Left hindlimb (tissue), 1 donor: ENCODE data around the gene ZFYVE9.

Source experiments
- DNase-seq: peaks from one replicate; pipeline ENCODE4 v3.0.0-alpha.2; 2018

ZFYVE9 gene

GRCh38 chr1:52259886-52260285, 118.0 kb downstream of the ZFYVE9 start:
- DNase-seq: no peak

DNA sequence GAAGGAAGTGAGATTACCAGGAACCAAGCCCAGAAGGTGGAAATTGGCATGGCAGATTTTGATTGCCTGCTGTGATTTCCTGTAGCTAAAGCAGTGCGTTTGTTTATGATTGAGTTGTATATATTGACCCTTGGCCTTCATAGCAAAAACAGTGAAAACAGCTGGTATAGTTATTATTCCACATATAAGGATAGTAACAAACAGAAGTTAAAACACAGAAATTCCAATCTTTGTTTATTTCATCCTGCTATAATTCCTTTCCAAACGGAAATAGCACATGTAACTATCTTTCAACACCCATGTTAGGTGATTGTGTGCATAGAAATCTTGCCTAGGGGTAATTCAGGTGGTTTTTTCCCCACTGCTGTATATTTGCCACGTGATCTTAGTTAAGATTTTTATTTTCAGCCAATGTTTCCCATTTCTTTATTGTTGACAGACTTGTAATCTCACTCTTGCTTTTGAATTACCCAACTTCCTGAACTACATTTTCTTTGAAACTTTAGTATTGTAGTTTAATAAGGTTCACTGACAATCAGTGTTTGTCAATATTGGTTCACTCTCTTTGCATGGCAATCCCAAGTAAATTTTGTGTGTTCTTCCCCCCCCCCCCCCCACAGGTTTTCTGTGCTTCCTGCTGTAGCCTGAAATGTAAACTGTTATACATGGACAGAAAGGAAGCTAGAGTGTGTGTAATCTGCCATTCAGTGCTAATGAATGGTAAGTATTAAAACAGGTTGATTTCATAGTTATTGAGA, 121.4 kb downstream of the ZFYVE9 start:
- no peak for DNase-seq

DNA sequence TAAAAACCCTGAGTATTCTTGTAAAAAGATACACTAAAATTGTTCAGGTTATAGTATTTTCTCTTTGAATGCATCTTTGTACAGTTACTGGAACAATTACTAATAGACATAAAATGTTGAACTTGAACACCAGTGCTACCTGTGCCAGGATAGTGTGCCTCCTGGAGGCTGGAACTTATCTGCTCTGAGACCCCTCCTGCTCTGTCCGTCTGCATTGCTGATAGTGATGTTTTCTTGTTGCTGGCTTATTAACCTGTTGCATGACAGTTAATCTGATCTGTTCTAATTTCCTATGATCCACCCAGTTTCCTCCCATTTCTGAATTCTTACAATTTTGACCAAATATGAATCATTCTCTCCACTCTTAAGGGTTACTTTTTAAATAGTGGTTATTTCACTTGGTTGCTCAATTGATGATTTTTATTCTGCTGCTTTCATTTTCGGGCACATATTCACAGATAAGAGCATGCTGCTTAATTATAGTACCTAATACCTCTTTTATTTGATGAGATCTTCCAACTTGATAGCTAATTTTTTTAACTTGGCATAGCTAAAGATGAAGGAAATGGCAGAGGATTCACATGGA, 122.7 kb downstream of the ZFYVE9 start:
- DNase-seq: no peak

GRCh38 chr1:52266507-52266906, 124.6 kb downstream of the ZFYVE9 start:
- no peak for DNase-seq

DNA sequence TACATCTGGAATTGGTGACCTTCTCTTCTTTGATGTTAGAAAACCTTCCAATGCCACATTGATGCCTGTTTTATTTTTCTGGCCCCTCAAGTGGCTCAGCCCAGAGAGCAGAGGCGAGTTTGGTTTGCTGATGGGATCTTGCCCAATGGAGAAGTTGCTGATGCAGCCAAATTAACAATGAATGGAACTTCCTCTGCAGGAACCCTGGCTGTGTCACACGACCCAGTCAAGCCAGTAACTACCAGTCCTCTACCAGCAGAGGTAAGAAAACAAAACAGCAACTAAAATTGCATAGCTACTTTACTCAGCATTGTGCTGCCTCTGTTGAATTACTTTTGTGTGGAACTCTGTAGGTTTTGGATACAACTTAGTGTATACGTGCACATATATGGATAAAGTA, 126.5 kb downstream of the ZFYVE9 start:
- DNase-seq: no peak

DNA sequence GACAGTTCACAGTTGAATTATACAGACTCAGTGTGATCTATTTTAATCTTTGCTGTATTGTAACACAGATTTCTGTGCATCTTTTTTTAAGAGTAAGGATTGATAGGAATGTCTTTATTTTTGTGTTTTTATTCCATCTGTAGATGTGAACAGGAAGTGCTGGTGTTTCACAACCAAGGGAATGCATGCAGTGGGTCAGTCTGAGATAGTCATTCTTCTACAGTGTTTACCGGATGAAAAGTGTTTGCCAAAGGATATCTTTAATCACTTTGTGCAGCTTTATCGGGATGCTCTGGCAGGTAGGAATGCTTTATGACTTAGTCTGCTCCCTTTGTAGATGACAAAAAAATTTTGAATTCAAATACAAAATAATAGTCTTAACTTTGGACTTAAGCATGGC, 139.6 kb downstream of the ZFYVE9 start:
- no peak for DNase-seq

DNA sequence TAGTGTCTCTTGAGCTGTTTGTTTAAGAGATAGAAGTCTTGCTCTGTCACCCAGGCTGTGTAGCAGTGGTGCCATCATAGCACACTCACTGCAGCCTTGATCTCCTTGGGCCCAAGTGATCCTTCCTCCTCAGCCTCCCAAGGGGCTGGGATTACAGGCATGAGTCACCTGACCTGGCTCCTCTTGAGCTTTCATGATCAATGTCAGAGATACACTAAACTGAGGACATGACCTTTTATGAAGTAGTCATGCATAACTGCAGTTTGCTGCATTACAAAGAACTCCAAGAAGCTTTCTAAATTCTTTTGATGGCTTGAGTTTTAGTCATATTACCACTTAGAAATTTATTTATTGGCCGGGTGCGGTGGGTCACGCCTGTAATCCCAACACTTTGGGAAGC, 146.4 kb downstream of the ZFYVE9 start:
- DNase-seq: no peak

GRCh38 chr1:52294580-52294979, 152.7 kb downstream of the ZFYVE9 start:
- DNase-seq: no peak

- DNase-seq: no peak
Observed at GRCh38 chr1:52296345-52296744, 154.5 kb downstream of the ZFYVE9 start.

DNA sequence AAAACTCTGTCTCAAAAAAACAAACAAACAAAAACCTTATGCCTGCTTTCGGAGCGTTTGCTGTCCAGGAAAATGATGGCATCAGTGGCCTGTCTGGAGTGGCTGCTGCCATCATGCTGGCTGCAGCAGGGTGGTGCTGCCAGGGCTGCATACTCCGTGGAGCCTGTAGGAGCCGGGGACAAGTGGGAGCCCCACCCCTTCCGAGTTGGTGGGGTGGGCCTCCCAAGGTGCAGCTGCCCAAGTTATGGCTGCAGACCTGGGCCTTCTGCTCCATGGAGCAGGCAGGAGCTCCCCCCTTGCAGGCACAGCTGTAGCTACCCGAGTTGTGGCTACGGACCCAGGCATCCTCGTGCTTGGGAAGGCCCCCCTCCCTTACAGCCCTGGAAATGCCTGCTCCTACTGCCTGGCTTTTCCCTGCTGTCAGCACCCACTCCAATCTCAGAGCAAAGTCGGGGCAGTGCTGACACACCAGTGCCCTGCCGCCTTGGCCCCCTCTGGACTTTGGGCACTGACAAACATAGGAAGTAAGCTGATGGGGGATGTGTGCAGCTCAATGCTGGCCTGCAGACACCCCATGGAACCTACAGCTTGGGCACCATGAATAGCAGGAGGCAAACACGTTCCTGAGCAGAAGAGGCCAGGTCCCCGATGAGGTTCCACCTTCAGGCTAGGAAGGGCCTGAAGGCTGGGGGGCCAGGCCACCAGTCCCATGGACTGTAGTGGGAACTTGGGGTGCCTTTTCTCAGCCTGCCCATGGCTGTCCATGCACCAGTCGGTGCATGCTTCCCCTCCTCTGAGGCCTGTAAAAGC, 163.7 kb downstream of the ZFYVE9 start:
- DNase-seq: no peak

DNA sequence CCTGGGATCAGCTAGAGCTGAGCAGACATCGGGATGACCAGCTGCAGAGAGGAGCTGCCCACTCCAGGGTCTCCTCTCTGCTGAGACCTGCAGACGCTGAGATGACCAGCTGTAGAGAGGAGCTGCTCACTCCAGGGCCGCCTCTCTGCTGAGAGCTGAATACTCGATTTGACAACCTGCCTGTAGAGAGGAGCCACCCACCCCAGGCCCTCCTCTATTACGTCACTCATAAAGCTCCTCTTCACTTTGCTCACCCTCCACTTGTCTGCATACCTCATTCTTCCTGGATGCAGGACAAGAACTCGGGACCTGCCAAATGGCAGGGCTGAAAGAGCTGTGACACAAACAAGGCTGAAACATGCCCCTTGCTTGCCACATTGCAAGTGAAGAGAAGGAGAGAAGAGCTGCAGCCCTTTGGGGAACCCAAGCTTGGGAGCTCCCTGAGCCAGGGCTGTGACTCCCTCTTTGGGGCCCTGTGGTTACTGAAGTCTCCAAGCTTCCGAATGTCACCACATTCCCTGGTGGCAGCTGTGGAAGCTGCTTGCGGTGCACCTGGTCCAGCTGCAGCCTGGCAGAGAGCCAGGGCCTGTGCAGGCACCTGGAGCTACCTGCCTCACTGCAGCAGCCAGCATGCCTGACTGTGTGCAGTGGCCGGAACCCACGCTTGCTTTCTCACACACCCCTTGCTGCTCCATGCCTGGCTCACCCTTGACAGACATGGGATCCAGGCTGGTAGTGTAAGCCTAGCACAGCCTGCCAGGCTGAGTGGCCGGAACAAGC, 164.5 kb downstream of the ZFYVE9 start:
- no peak for DNase-seq

- DNase-seq: no peak
Observed at GRCh38 chr1:52321061-52321460, 179.2 kb downstream of the ZFYVE9 start.

GRCh38 chr1:52323731-52324130, 181.8 kb downstream of the ZFYVE9 start:
- DNase-seq: no peak

GRCh38 chr1:52325786-52326185, 183.9 kb downstream of the ZFYVE9 start:
- DNase-seq: no peak

DNA sequence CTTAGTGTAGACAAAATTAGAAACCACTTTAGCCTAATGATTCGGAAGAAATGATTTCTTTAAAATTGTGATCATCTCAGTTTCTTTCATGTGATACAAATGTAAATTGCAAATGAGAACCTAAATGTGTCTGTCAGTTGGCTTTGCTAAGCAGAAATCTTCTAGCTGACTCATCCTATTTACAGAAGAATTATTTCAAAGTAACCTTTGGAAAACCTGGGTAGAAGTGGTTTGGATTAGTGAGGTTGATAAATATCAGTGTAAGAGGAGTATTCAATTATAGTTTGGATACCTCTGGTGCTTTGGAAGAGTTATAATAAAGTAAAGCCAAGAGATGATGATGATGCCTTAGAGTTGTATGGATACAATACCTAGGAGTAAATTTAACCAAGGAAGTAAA, 186.7 kb downstream of the ZFYVE9 start:
- DNase-seq: no peak

- DNase-seq: no peak
Observed at GRCh38 chr1:52332411-52332810, 190.5 kb downstream of the ZFYVE9 start.

DNA sequence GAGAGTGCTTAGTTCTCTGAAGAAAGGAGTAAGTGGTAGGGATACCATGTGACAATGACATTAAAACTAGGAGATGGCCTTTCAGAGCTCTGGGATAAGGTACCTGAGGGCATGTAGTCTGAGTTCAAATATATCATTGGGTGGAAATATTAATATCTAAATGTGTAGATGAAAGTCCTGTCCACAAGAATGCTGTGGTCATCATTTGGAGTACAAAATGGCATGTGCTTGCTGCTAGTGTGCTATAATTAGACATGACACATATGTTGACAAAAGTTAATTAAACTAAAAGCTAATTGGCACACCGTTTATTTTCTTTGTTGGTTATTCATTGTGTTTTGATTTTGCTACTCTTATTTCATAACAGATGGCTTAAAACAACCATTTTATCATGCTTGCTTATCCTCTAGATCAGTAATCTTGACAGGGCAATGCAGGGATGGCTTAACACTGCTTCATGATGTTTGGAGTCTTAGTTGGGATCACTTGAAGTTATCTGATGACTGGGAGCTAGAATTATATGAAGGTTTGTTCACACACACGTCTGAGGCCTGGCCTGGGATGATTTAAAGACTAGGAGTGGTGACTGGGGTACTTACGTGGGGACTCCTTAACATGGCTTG, 193.1 kb downstream of the ZFYVE9 start:
- no peak for DNase-seq

DNA sequence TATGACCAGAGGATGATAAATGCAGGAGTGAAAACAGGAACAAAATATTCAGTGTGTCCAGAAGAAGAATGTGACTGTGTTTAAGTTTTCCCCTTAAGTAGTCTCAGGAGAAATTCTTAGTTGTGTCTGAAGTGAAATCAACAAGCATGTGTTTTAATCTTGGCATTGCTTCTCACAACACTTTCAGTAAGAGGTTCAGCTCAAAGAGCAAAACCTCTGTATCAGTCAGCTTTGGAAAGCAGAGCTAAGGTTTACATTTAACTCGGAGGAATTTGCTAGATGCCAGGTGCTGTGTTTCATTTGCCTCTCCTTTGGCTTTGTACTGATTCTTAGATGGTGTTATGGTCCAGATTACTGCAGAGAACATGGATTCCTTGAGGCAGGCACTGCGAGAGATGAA, 195.6 kb downstream of the ZFYVE9 start:
- DNase-seq: no peak

DNA sequence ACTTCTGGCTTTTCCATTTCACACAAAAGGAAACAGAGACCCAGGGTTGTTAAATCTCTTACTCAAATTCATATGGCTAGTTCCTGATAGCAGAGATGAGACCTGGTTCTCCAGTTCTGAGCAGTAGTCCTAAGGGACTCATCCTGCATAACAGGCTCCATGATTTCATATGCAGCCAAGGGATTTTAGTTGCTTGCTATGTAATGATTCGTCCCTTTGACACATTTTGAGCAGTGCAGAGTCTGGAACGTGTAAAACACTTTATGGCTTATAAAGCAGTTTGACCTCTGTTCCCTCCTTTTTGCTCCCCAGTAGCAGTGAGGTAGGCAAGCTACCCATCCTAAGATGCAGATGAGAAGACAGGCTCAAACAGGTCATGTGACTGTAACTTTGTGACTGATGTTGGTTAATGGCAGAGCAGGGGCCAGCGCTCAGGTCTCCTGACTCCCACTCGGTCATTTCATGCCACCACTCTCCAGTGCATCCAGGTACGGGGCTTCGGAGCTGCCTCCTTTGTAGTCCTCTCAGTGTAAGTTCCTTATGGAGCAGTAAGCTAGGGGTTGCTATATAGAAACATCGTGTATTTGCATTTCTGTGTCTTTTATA, 199.9 kb downstream of the ZFYVE9 start:
- no peak for DNase-seq

DNA sequence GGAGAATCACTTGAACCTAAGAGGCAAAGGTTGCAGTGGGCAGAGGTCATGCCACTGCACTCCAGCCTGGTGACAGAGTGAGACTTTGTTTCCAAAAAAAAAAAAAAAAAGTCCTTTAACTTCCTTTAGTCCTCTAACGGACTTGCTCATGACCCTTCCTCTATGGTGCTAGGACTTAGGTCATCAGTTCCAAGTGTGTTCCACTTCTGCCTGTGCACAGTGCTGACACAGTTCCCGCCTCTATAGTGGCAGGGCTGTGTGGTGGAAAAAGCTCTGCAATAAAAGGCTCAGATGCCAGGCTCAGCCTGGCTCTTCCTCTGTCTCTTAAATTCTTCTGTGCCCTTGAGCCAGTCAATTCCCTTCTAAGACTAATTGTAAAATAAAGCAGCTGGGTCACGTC, 202.1 kb downstream of the ZFYVE9 start:
- DNase-seq: no peak

- no peak for DNase-seq
Observed at GRCh38 chr1:52345252-52345651, 203.4 kb downstream of the ZFYVE9 start.

- DNase-seq: no peak
Observed at GRCh38 chr1:52346653-52347052, 204.8 kb downstream of the ZFYVE9 start.
